HT-29 (cell line): ENCODE measurements around the gene EEF1A2. TPM values are rescaled to one million over a fixed set of nuclear protein-coding genes. Genes with fewer than 3 reads are reported as not detected.

Experiments used
- total RNA-seq: library from RNA; depleted of rRNA; stranded (reverse); fragments of >200 nt; shearing (Covaris generic); gene quantifications from 2 replicates; pipeline ENCODE4 v1.2.3, GENCODE V29; 2014; rRNA removed

The EEF1A2 gene
- total RNA-seq, 1 experiment from 2014 or later = 38.0 TPM

Other genes starting within 250 kb of the EEF1A2 start
- not detected in 2 replicates for gene NKAIN4, start 244.6 kb downstream of the EEF1A2 start, total RNA-seq
- 142 and 150 TPM in 2 replicates for gene ARFGAP1, start 226.3 kb downstream of the EEF1A2 start, total RNA-seq
- 0.08 and 0.33 TPM in 2 replicates for gene COL20A1, start 205.9 kb downstream of the EEF1A2 start, total RNA-seq
- gene CHRNA4, start 137.7 kb downstream of the EEF1A2 start, total RNA-seq = not detected in 2 replicates
- 0.08 and 0.13 TPM in 2 replicates for gene KCNQ2, start 26.4 kb downstream of the EEF1A2 start, total RNA-seq
- 384 and 468 TPM in 2 replicates for gene PPDPF, start 21.7 kb upstream of the EEF1A2 start, total RNA-seq
- 26.3 and 31.1 TPM in 2 replicates for gene PTK6, start 38.3 kb upstream of the EEF1A2 start, total RNA-seq
- gene SRMS, start 48.7 kb upstream of the EEF1A2 start, total RNA-seq = 0.13 TPM in 1 of 2 replicates, not detected in the other
- gene FNDC11, start 55.1 kb upstream of the EEF1A2 start, total RNA-seq = 2.2 and 2.4 TPM in 2 replicates
- gene HELZ2, start 75.2 kb upstream of the EEF1A2 start, total RNA-seq = 109 and 163 TPM in 2 replicates
- 42.5 and 43.6 TPM in 2 replicates for gene GMEB2, start 128.0 kb upstream of the EEF1A2 start, total RNA-seq
- gene STMN3, start 154.3 kb upstream of the EEF1A2 start, total RNA-seq = 4.7 and 7.0 TPM in 2 replicates
- 43.0 and 55.1 TPM in 2 replicates for gene RTEL1, start 159.2 kb upstream of the EEF1A2 start, total RNA-seq
- gene TNFRSF6B, start 197.6 kb upstream of the EEF1A2 start, total RNA-seq = 4.1 and 4.9 TPM in 2 replicates
- 82.0 and 86.1 TPM in 2 replicates for gene ARFRP1, start 208.9 kb upstream of the EEF1A2 start, total RNA-seq
- gene ZGPAT, start 209.0 kb upstream of the EEF1A2 start, total RNA-seq = 52.1 and 68.6 TPM in 2 replicates
- gene LIME1, start 237.6 kb upstream of the EEF1A2 start, total RNA-seq = 267 and 295 TPM in 2 replicates
- gene SLC2A4RG, start 240.7 kb upstream of the EEF1A2 start, total RNA-seq = 200 and 229 TPM in 2 replicates